H1 (cell line): ENCODE measurements around the gene PLXNA4. TPM values are rescaled to one million over a fixed set of nuclear protein-coding genes. Genes with fewer than 3 reads are reported as not detected.

Experiments
- ASH2L ChIP-seq: fragments of 200-600, 300-600 bp; sonication (generic); IDR thresholded peaks from one replicate; pipeline ENCODE4 v1.7.1; 2017; ENCODE audit warnings: low read length
- polyA plus RNA-seq, 7 experiments: library from polyadenylated mRNA; depleted of rRNA in 3 of 7; stranded (reverse) in 5 of 7; unstranded in 2 of 7; fragments of >200 nt in 5 of 7; fragments of 200-250 nt in 2 of 7; gene quantifications; 1 replicate in 5 of 7; 2 replicates in 1 of 7; 4 replicates in 1 of 7; pipeline versions ENCODE4 v1.2.1 to v1.2.3, GENCODE V29; 2011 to 2013; ENCODE audit warnings: missing spikeins in 2 of 7, mixed read lengths in 2 of 7
- total RNA-seq: library from RNA; stranded (reverse); fragmentation: NEBNext Ultra II Directional; extraction: Animal tissue kit (Norgen Biotek cat#: 25700); gene quantifications from 2 replicates; pipeline ENCODE4 v1.2.1, GENCODE V29; 2021

PLXNA4 gene
- total and polyA plus RNA-seq, 2 of the 8 experiments (the other 6 are each of a cell fraction or from before 2014, with no cell fraction given), result 0.76 to 0.79 TPM

DNA sequence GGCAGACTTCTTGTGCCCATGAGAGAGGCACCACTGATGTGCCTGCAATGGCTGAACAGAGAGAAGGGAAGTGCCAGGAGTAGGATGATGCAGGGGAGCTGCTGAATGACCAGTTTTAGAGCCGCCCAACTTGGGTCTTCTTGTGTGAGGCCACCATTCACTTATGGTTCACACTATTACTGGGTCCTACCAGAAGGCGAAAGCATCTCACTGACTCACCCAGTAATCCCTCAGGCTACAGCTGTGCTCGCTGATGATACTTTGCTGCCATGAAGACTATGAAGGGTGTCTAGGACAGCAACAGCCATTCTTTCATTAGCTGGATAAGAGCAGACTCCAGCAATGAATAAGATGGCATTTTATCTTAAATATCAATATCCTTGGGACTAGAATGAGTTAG is 47.6 kb downstream of the PLXNA4 start (continued):
- no peak for TF ChIP-seq ASH2L
